DMS79 (cell line): ENCODE results near the gene CMIP.

Source experiments
- DNase-seq: peaks from one replicate; lab custom pipeline; 2025; lab: John Stamatoyannopoulos, UW

The CMIP gene

DNA sequence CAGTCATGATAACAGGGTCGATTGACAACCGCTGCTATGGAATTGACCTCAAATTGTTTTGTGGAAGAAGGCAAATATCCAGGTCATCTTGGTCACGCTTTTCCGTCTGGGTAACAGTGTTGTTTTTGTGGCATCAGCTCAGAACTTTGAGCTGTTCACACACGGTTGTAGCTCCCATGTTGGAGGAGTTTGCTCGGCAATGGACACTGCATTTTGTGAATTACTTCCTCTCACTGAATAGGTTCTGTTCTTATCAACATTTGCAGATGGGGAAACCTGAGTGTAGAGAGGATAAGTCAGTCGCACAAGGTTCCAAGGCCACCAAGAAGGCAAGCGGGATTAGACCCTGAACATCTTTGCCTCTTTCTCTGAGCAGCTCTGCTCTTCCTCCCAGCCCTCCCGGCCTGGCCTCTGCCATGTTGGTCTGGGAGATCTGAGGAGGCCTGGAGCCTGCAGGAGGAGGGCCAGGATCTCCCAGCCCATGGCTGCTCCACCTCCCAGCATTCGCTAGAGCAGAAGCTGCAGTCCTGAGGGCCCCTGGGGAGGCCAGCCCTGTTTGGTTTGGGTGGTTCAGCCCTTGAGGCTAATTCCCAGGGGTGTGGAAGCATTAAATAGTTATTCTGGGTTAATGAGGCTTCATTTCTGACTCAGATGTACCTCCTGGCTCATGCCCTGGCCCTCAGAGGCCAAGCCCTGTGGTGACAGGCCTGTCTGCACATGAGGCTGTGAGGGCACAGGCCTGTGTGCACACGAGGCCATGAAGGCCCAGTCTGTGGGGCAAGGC lies 180.3 kb downstream of the CMIP start:
- DNase-seq: no peak

GRCh38 chr16:81625544-81626153 lies 181.0 kb downstream of the CMIP start:
- DNase-seq: no peak

GRCh38 chr16:81626181-81626674 lies 181.6 kb downstream of the CMIP start:
- DNase-seq: no peak

- DNase-seq: no peak
Measured at GRCh38 chr16:81627024-81627423, 182.4 kb downstream of the CMIP start.

DNA sequence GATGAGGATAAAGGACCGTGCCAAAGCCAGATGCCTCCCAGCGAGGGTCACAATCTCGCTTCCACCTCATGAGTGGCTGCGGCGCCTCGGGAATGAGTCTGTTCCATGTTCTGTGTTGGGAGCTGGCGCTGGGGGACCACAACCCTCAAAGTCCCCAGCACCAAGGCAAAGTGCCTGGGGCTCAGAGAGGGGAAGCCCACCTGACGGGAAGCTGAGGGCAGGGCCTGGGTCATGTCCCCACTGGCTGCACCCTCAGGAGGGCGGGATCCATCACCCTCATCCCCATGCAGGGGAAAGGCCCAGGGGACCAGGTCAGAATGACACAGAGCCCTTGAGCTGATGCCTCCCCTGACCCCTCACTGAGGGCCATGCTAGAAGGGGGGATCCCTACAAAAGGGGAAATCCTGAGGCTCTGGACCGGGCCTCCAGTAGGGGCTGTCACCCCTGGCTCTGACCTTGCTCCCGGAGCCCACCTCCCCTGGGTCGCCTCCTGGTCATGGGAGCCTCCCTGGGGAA lies 183.2 kb downstream of the CMIP start:
- no peak for DNase-seq

DNA sequence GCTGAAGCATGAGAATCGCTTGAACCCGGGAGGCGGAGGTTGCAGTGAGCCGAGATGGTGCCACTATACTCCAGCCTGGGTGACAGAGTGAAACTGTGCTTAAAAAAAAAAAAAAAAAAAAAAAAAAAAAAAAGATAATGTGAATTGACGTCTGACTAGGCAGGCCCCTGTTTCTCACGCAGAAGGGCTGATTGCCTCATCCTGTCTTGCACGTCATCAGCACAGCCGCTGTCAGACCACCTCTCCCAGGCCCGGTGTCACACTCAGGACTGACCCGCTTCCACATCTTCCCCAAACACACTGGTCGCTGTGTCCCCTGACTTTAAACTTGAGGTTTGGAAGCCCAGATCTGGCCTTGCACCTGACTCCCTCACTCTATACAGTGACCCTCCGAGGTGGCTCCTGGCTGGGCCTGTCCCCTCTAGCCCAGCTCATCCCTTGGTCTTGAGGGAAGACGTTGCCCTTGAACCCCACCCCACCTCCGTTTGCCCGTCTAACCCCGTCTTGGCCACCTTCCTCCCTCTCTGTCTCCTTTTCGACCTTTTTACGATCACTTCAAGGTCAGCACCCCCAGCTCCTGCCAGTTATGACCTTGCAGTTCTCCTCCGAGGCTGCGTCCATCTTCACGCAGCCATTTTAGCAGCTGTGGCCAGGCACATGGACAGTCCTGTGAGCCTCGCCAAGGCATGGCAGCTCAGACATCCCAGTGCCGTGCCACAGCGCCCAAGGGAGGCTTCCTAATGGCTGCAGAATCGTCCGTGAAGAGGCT lies 184.6 kb downstream of the CMIP start:
- no peak for DNase-seq

GRCh38 chr16:81629896-81630634 lies 185.5 kb downstream of the CMIP start:
- DNase-seq: no peak

- DNase-seq: no peak
Measured at GRCh38 chr16:81630635-81631031, 186.0 kb downstream of the CMIP start.

GRCh38 chr16:81632392-81633146 lies 188.0 kb downstream of the CMIP start:
- no peak for DNase-seq

- no peak for DNase-seq
Measured at GRCh38 chr16:81633147-81633619, 188.6 kb downstream of the CMIP start.

- no peak for DNase-seq
Measured at GRCh38 chr16:81633680-81634379, 189.2 kb downstream of the CMIP start.

- DNase-seq: no peak
Measured at GRCh38 chr16:81634380-81635062, 189.9 kb downstream of the CMIP start.

- DNase-seq: no peak
Measured at GRCh38 chr16:81635063-81635937, 190.7 kb downstream of the CMIP start.

GRCh38 chr16:81636298-81636993 lies 191.8 kb downstream of the CMIP start:
- DNase-seq: no peak

DNA sequence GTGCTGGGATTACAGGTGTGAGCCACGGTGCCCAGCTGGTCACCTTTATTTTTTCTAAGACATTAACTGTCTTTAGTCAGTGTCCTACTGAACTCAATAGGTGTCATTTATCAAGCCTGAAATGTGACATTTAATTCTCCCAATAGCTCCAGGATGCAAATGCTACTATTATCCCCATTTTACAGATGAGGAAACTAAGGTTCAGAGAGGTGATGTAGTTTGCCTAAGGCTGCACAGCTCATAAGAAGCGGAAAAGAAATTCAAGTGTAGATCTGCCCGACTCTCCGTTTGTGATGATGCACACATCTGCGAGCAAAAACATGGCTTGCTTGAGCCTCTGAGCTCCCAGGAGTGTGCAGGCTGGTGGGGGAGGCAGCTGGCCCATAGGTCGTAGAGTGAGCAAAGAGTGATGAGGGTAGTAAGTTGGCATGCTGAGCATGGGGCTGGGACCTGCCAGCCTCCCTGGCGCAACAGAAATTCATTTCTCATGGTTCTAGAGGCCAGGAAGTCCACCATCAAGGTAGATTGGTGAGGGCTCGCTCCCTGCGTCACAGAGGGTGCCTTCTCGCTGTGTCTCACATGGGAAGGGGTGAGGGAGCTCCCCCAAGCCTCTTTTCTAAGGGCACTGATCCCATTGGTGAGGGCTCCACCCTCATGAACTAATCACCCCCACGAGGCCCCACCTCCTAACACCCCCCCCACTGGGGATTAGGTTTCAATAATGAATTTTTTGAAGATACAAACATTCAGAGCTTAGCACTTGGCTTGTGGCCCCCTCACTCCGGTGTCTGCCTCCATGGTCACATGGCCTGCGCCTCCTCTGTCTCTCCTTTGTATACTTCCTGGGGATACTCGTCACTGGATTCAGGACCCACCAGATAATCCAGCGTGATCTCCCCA lies 193.0 kb downstream of the CMIP start:
- DNase-seq: no peak

- no peak for DNase-seq
Measured at GRCh38 chr16:81638286-81638945, 193.8 kb downstream of the CMIP start.

GRCh38 chr16:81639348-81639747 lies 194.7 kb downstream of the CMIP start:
- no peak for DNase-seq
